Endothelial cell (in vitro differentiated cells): Measurements from ENCODE around the gene TAPT1. TPM values are rescaled to one million over a fixed set of nuclear protein-coding genes. Genes with fewer than 3 reads are reported as not detected.

Source experiments
- DNase-seq: peaks from one replicate; pipeline ENCODE4 v3.0.0; 2021; ENCODE audit warnings: low spot score
- H3K27ac Mint-ChIP-seq: one replicate; pipeline ENCODE4 v1.8.0; 2021; ENCODE audit warnings: mixed read lengths, inconsistent platforms; ENCODE audit not compliant: unreplicated experiment
- H3K27me3 Mint-ChIP-seq: one replicate; pipeline ENCODE4 v1.8.0; 2021; ENCODE audit warnings: mild to moderate bottlenecking, moderate library complexity, mixed read lengths, inconsistent platforms; ENCODE audit not compliant: unreplicated experiment
- H3K36me3 Mint-ChIP-seq: one replicate; pipeline ENCODE4 v1.8.0; 2021; ENCODE audit warnings: mild to moderate bottlenecking, low read depth, mixed read lengths, inconsistent platforms; ENCODE audit not compliant: unreplicated experiment
- H3K4me1 Mint-ChIP-seq: one replicate; pipeline ENCODE4 v1.8.0; 2021; ENCODE audit warnings: mild to moderate bottlenecking, mixed read lengths, inconsistent platforms; ENCODE audit not compliant: unreplicated experiment
- H3K4me3 Mint-ChIP-seq: one replicate; pipeline ENCODE4 v1.8.0; 2021; ENCODE audit warnings: mild to moderate bottlenecking, mixed read lengths, inconsistent platforms; ENCODE audit not compliant: unreplicated experiment
- H3K9me3 Mint-ChIP-seq: one replicate; pipeline ENCODE4 v1.8.0; 2021; ENCODE audit warnings: mixed read lengths, inconsistent platforms; ENCODE audit not compliant: unreplicated experiment
- total RNA-seq: library from RNA; stranded (reverse); fragmentation: NEBNext Ultra II Directional; extraction: Animal tissue kit (Norgen Biotek cat#: 25700); gene quantifications from one replicate; pipeline ENCODE4 v1.2.1, GENCODE V29; 2021; ENCODE audit not compliant: unreplicated experiment
- TF ChIP-seq, protein P1 (sequence below): fragments of 200-600 bp; sonication (generic); IDR thresholded peaks from one replicate; pipeline ENCODE4 v1.5.0; 2021; ENCODE audit warnings: antibody characterized with exemption; ENCODE audit not compliant: unreplicated experiment

Gene TAPT1
- total RNA-seq, 1 donor from 2014 or later: 18.4 TPM

DNA sequence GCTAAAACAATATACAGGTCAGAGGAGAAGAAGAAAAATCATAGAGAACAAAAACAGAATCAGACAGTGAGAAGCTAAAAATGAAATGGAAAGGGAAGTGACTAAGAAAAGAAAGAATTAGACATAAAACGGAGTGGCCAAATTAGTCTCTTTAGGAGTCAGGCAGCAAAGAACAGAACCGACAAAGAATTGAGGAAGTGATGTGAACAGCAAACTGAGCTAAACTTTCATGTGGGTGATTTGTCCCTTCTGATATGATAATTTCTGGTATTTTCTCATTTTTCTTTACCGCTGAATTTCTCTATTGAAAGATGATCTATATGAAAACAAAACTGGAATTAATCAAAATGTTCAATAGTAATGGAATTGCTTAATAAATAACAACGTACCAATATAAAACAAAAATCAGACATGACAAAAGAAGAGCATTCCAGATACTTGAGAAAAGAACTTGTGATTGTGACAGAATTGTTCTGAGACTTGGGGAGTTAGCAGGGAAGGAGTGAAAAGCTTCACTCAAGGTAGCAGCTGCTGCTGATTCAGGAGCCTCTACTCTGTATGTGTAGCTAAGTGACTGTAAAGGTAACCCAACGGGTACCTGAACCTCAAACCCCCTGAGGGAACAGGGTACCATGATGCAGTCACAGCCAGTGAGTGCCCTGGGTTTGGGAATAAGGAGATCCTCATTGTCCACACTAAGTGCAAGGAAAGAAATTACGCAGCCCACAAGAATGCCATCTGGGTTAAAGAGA lies 8.8 kb downstream of the TAPT1 start:
- H3K27me3 Mint-ChIP-seq: no peaks in the 10 kb centered on the region
- DNase-seq: no peak
- no peaks in the 10 kb centered on the region for H3K36me3 Mint-ChIP-seq
- TF ChIP-seq, protein P1, sequence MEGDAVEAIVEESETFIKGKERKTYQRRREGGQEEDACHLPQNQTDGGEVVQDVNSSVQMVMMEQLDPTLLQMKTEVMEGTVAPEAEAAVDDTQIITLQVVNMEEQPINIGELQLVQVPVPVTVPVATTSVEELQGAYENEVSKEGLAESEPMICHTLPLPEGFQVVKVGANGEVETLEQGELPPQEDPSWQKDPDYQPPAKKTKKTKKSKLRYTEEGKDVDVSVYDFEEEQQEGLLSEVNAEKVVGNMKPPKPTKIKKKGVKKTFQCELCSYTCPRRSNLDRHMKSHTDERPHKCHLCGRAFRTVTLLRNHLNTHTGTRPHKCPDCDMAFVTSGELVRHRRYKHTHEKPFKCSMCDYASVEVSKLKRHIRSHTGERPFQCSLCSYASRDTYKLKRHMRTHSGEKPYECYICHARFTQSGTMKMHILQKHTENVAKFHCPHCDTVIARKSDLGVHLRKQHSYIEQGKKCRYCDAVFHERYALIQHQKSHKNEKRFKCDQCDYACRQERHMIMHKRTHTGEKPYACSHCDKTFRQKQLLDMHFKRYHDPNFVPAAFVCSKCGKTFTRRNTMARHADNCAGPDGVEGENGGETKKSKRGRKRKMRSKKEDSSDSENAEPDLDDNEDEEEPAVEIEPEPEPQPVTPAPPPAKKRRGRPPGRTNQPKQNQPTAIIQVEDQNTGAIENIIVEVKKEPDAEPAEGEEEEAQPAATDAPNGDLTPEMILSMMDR: no peak
- H3K4me1 Mint-ChIP-seq: peaks cover 10% of the 10 kb centered on the region
- H3K9me3 Mint-ChIP-seq: no peaks in the 10 kb centered on the region
- no peak overlapping the region for H3K27ac Mint-ChIP-seq
- no peak overlapping the region for H3K4me3 Mint-ChIP-seq

DNA sequence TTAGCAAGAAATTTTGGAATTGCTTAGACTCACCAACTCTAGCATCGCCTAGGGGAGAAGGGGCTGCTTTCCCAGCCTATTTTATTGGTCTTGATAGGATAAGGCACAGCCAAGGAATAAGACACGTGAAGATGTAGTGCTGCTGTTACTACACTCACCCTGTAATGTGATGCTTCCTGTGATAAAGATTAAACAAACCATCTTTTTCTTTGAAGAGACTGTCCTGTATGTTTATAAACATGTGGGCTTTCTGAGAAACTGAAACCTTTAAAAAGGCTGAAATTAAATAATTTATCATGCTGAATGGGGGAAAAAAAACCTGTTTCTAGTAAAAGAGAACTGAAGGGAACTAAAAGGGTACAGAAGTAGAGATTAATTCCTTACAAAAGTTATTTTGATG lies 13.2 kb downstream of the TAPT1 start:
- no peaks in the 10 kb centered on the region for H3K27me3 Mint-ChIP-seq
- H3K9me3 Mint-ChIP-seq: no peaks in the 10 kb centered on the region
- H3K27ac Mint-ChIP-seq: no peak overlapping the region
- peaks cover 23% of the 10 kb centered on the region for H3K4me1 Mint-ChIP-seq
- TF ChIP-seq, protein P1: no peak
- H3K36me3 Mint-ChIP-seq: no peaks in the 10 kb centered on the region
- DNase-seq: no peak
- H3K4me3 Mint-ChIP-seq: no peak overlapping the region

DNA sequence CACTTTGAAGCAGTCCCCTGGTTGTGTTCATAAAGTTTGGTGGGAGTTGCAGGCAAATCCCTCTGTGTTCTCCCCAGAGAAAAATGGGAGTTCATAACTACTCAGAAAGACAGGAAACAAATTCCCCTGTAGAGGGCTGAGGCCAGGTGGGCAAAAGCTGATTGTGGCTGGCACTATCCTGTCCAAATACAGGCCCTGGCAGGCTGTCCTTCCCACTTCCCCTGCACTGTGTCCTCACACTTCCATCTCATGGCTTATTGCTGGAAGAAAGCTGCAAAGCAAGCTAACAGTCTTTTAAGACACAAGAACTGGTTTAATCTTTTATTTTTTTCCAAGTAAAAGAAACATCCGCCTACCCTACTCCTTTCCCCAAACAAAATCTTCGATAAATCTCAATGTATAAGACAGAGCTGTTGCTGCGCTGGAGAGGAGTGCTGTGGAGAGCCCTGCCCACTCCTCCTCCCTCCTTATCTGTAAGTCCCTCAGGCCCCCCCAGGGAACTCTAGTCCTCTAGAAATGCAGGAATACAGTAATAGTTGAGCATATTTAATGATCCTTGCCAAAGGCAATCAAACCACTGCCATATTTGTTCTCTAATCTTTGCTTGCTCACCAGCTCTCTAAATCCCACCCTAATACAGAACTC lies 14.0 kb downstream of the TAPT1 start:
- no peak for DNase-seq
- Mint-ChIP-seq H3K36me3 (no peaks in the 10 kb centered on the region), H3K27me3 (no peaks in the 10 kb centered on the region), H3K27ac (peak overlapping the region; percentile 33), H3K9me3 (no peaks in the 10 kb centered on the region), H3K4me1 (peaks cover 23% of the 10 kb centered on the region), H3K4me3 (no peak overlapping the region)
- TF ChIP-seq, protein P1: no peak

DNA sequence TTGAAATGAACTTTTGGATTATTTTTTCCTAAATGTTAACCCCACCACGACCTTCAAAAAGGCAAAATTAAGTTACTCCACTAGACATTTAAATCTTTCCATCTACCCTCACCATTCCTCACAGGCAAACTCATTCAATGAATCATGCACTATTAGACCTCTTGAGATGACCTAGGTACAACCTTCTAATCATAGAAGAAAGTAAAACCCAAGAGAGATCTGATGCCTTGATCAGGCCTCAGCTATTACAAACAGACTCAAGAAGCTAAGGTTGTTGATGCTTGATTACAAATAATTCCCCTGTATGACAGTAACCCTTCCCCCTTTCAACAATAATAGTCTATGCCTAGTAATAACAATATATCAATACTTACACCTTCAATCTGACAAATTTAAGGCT lies 18.9 kb downstream of the TAPT1 start:
- no peaks in the 10 kb centered on the region for H3K27me3 Mint-ChIP-seq
- no peaks in the 10 kb centered on the region for H3K9me3 Mint-ChIP-seq
- peaks cover 12% of the 10 kb centered on the region for H3K4me1 Mint-ChIP-seq
- H3K27ac Mint-ChIP-seq: no peak overlapping the region
- TF ChIP-seq, protein P1: no peak
- H3K36me3 Mint-ChIP-seq: no peaks in the 10 kb centered on the region
- no peak for DNase-seq
- no peak overlapping the region for H3K4me3 Mint-ChIP-seq

DNA sequence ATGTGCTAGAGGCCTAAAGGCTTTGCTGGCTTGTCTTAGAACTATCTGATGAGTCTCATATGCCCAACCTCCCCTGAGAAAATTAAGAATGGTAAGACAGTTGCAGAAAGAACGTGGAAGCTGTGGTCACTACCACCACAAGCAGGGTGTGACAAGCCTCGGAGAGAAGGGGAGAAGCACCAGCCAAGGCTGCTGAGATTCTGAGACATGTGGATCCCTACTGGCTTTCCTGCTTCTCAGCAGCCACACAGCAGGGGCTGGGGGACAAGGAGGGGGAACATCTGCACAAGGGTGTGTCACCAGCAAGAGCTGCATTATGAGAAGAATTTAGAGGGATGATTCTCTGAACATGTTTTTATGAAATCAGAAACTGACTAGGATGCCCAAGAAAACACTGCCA lies 19.4 kb downstream of the TAPT1 start:
- H3K27me3 Mint-ChIP-seq: no peaks in the 10 kb centered on the region
- no peaks in the 10 kb centered on the region for H3K36me3 Mint-ChIP-seq
- H3K4me3 Mint-ChIP-seq: no peak overlapping the region
- H3K4me1 Mint-ChIP-seq: peaks cover 6% of the 10 kb centered on the region
- no peaks in the 10 kb centered on the region for H3K9me3 Mint-ChIP-seq
- no peak for DNase-seq
- TF ChIP-seq, protein P1: no peak
- H3K27ac Mint-ChIP-seq: no peak overlapping the region
